Retinal pigment epithelial cell (primary cell): Measurements from ENCODE around the gene WLS.

Experiments used
- DNase-seq: peaks from one replicate; pipeline ENCODE4 v3.0.0-alpha.2; 2010; ENCODE audit warnings: low read depth
- H3K4me3 ChIP-seq: 2 replicates; pipeline ENCODE4 v1.5.1; 2011; ENCODE audit warnings: mild to moderate bottlenecking, low read length, control low read depth, moderate library complexity
- CTCF ChIP-seq: conservative IDR thresholded peaks from 2 replicates; pipeline ENCODE4 v1.5.1; 2011; ENCODE audit warnings: low read depth, low read length, control low read depth, inconsistent platforms

The WLS gene

GRCh38 chr1:68210027-68210426 lies 22.3 kb downstream of the WLS start:
- DNase-seq: no peak
- no peak for TF ChIP-seq CTCF
- H3K4me3 ChIP-seq: no peak overlapping the region

DNA sequence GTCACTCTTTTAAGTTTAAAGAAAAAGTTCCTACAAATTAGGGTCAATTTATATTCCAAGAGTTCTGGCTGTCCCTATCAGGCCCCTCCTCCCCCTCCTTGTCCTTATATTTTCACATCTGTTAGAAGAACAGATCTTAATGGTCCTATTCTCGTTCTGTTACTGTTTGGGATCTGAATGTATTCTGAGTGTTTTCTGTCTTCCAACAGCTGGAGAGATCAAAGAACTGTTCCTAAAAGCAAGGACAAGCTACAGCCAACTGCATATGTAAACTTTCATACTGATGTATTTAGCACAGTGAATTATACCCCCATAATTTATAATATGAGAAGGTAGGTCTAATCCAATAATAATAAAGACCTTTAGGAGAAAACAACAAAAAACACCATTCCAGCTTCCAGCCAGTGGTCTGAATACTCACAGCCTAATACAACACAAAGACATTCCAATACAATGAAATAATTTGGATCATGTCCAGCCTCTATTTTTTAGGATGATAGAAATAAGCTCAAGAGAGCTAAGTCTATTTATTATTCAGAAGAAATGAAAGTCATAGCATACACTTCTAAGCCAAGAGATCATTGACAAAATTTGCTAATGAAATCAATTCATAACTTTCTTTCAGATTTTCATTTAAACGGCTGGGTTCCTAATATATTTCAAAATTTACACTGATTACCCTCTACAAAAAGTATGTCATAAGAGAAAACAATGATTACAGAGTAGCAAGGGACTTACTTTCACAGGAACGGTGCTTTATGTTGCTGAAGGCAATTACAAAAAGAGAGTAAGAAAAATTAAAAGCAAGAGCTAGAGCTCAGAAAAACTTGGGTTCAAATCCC lies 25.3 kb downstream of the WLS start:
- H3K4me3 ChIP-seq: no peak overlapping the region

GRCh38 chr1:68205794-68206358 lies 26.4 kb downstream of the WLS start:
- DNase-seq: no peak
- H3K4me3 ChIP-seq: no peak overlapping the region
- TF ChIP-seq CTCF: no peak

More for the DNA sequence above, 25.3 kb downstream of the WLS start:
- no peak for DNase-seq
- TF ChIP-seq CTCF: no peak

GRCh38 chr1:68204977-68205630 lies 27.2 kb downstream of the WLS start:
- DNase-seq: no peak
- no peak for TF ChIP-seq CTCF
- no peak overlapping the region for H3K4me3 ChIP-seq

DNA sequence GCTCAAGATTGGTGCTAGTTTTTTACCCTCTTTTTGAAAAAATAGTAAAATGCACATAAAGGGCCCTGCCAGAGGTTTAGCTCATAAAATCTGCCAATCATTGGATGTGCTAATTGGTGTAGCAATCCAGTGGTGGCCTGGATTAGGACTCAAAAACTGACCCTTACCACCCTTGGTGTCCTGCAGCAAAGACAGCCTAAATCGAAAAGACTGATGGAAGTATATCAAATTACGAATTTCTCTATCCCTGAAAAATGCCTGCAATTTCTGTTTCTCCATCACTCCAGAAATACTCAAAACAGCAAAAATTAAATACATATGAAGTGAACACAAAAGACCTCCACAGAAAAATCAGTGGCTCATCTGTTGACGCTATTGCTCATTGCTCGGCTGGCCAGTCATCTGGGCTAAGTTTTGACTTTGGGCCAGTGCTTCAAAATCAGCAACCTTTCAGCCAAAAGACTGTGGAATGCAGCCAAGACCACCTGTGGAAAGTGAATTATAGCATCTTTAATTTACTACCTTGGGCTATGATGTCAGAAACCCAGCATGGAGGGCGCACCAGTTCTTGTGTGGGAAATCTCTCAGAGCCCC lies 30.0 kb downstream of the WLS start:
- no peak for TF ChIP-seq CTCF
- no peak for DNase-seq
- H3K4me3 ChIP-seq: no peak overlapping the region

- no peak for DNase-seq
- no peak for TF ChIP-seq CTCF
- no peak overlapping the region for H3K4me3 ChIP-seq
These were observed 30.6 kb downstream of the WLS start for GRCh38 chr1:68201546-68202238.
